Prostate gland (tissue), 2 donors: Measurements from ENCODE around the gene CSNK1D.

Experiments
- CTCF ChIP-seq, 4 experiments: fragments of 200-600 bp in 2 of 4; fragments of 450-650 bp in 2 of 4; sonication (generic) in 2 of 4; IDR thresholded peaks; 1 replicate in 3 of 4; 2 replicates in 1 of 4; pipeline ENCODE4 v1.5.1; 2016 to 2019; ENCODE audit warnings: antibody characterized with exemption in 4 of 4, mild to moderate bottlenecking in 2 of 4, moderate library complexity in 2 of 4
- POLR2A ChIP-seq: fragments of 450-650 bp; IDR thresholded peaks from one replicate; pipeline ENCODE4 v1.6.1; 2016; ENCODE audit warnings: antibody characterized with exemption, mild to moderate bottlenecking
- POLR2AphosphoS5 ChIP-seq: sonication (generic); formaldehyde crosslinking; IDR thresholded peaks from one replicate; pipeline ENCODE4 v1.6.1; 2017; ENCODE audit warnings: antibody characterized with exemption

GRCh38 chr17:82266142-82266541 lies 7.4 kb downstream of the CSNK1D start:
- TF ChIP-seq CTCF (IDR thresholded peaks at IDR 0.05) (no peak), POLR2AphosphoS5 (no peak), POLR2A (no peak)
